DMS153 treated with DMSO at 0.1 percent for 48 hours (cell line): Measurements from ENCODE around the gene DPH3.

ENCODE experiments used
- DNase-seq: peaks from one replicate; lab custom pipeline; 2025; ENCODE audit not compliant: unreplicated experiment; lab: John Stamatoyannopoulos, UW

The DPH3 gene

GRCh38 chr3:16257309-16257708, 7.4 kb downstream of the DPH3 start:
- DNase-seq, result no peak

GRCh38 chr3:16255726-16256125, 9.0 kb downstream of the DPH3 start:
- no peak for DNase-seq

- DNase-seq, result no peak
These were observed 9.4 kb downstream of the DPH3 start for GRCh38 chr3:16255326-16255725.

GRCh38 chr3:16254916-16255315, 9.8 kb downstream of the DPH3 start:
- no peak for DNase-seq

GRCh38 chr3:16253601-16254000, 11.1 kb downstream of the DPH3 start:
- no peak for DNase-seq

GRCh38 chr3:16252988-16253387, 11.8 kb downstream of the DPH3 start:
- DNase-seq, result no peak

- no peak for DNase-seq
These were observed 12.3 kb downstream of the DPH3 start for GRCh38 chr3:16252243-16252978.

GRCh38 chr3:16251316-16252085, 13.2 kb downstream of the DPH3 start:
- DNase-seq, result no peak

- DNase-seq, result no peak
These were observed 14.9 kb downstream of the DPH3 start for GRCh38 chr3:16249886-16250285.

GRCh38 chr3:16249336-16249735, 15.4 kb downstream of the DPH3 start:
- no peak for DNase-seq

- DNase-seq, result no peak
These were observed 16.2 kb downstream of the DPH3 start for GRCh38 chr3:16248556-16248955.

- DNase-seq, result peak; percentile 59
These were observed 17.3 kb downstream of the DPH3 start for GRCh38 chr3:16247282-16248061.

- no peak for DNase-seq
These were observed 19.1 kb downstream of the DPH3 start for GRCh38 chr3:16245609-16246008.

- DNase-seq, result no peak
These were observed 20.8 kb downstream of the DPH3 start for GRCh38 chr3:16243706-16244490.

GRCh38 chr3:16242177-16242576, 22.6 kb downstream of the DPH3 start:
- no peak for DNase-seq

GRCh38 chr3:16241225-16241624, 23.5 kb downstream of the DPH3 start:
- no peak for DNase-seq

- no peak for DNase-seq
These were observed 24.3 kb downstream of the DPH3 start for GRCh38 chr3:16240229-16241023.

- no peak for DNase-seq
These were observed 25.0 kb downstream of the DPH3 start for GRCh38 chr3:16239780-16240179.

GRCh38 chr3:16239086-16239770, 25.5 kb downstream of the DPH3 start:
- DNase-seq, result no peak
